Panc1 (cell line): ENCODE measurements around the gene ZACN. TPM values are rescaled to one million over a fixed set of nuclear protein-coding genes. Genes with fewer than 3 reads are reported as not detected.

Source experiments
- ATAC-seq: fragments of 200-7000 bp; cut with Tn5 transposase; 2 replicates; pipeline ENCODE4 v1.9.1; 2020; ENCODE audit warnings: mild to moderate bottlenecking, moderate library complexity
- BruUV-seq: library from RNA; stranded (reverse); fragments of 400-500 nt; replicated peaks from 2 replicates; lab custom pipeline; 2021; lab: Mats Ljungman, UMichigan
- CTCF ChIA-PET: fragments of 300-600 bp; sonication (Branson Sonifier 250); formaldehyde crosslinking; loops from one replicate; lab custom pipeline; 2022; ENCODE audit warnings: antibody characterized with exemption; lab: Charles Lee
- POLR2A ChIA-PET: fragments of 300-600 bp; sonication (Branson Sonifier 250); formaldehyde crosslinking; loops from one replicate; lab custom pipeline; 2022; ENCODE audit warnings: antibody characterized with exemption; lab: Charles Lee
- DNase-seq: peaks from one replicate; pipeline ENCODE4 v3.0.0-alpha.2; 2010; ENCODE audit warnings: low read depth, low spot score
- H3K27ac ChIP-seq: 2 replicates; pipeline ENCODE4 v1.5.1; 2011; ENCODE audit warnings: mild to moderate bottlenecking, low read length, inconsistent platforms
- H3K27me3 ChIP-seq: fragments of 200-500 bp; sonication (Bioruptor generic); 2 replicates; pipeline ENCODE4 v1.6.0; 2014; ENCODE audit warnings: low read length, inconsistent platforms; ENCODE audit not compliant: control insufficient read depth, insufficient read depth
- H3K36me3 ChIP-seq: fragments of 200-500 bp; sonication (Bioruptor generic); 2 replicates; pipeline ENCODE4 v1.5.1; 2014; ENCODE audit warnings: inconsistent platforms, mild to moderate bottlenecking, low read length, moderate library complexity; ENCODE audit not compliant: control insufficient read depth, insufficient read depth
- H3K4me1 ChIP-seq: 2 replicates; pipeline ENCODE4 v1.5.1; 2011; ENCODE audit warnings: inconsistent platforms, mild to moderate bottlenecking, low read length, moderate library complexity; ENCODE audit not compliant: control insufficient read depth, insufficient read depth
- H3K4me3 ChIP-seq, 2 experiments: 2 replicates each; pipeline ENCODE4 v1.5.1; 2011 to 2012; ENCODE audit warnings: low read depth in 2 of 2, low read length in 2 of 2, mild to moderate bottlenecking in 2 of 2, inconsistent platforms in 1 of 2, moderate library complexity in 1 of 2
- H3K9me3 ChIP-seq: fragments of 200-500 bp; sonication (Bioruptor generic); 2 replicates; pipeline ENCODE4 v1.5.1; 2014; ENCODE audit warnings: low read depth, mild to moderate bottlenecking, inconsistent platforms, low read length, moderate library complexity; ENCODE audit not compliant: control insufficient read depth, insufficient read depth
- CTCF ChIP-seq: fragments of 450-650 bp; IDR thresholded peaks from 2 replicates; pipeline ENCODE4 v1.5.1; 2017; ENCODE audit warnings: mild to moderate bottlenecking
- POLR2AphosphoS5 ChIP-seq: IDR thresholded peaks from 2 replicates; pipeline ENCODE4 v1.6.1; 2012; ENCODE audit warnings: mild to moderate bottlenecking, low read depth, low read length, moderate library complexity
- SIN3A ChIP-seq: IDR thresholded peaks from 2 replicates; pipeline ENCODE4 v1.6.1; 2012; ENCODE audit warnings: low read depth, mild to moderate bottlenecking, low read length, moderate library complexity, borderline replicate concordance; ENCODE audit not compliant: insufficient read depth
- TCF7L2 ChIP-seq: IDR thresholded peaks from 2 replicates; pipeline ENCODE4 v1.6.1; 2011; ENCODE audit warnings: mild to moderate bottlenecking, low read depth, low read length, inconsistent platforms
- in situ Hi-C: cut with HindIII; loops from 2 replicates; pipeline ENCODE4 v1.10.0; 2016; ENCODE audit warnings: low sequenced_read_pairs, low pct_unique_long_range_greater_than_20kb
- intact Hi-C: fragments of 100-400 bp; cut with micrococcal nuclease; formaldehyde crosslinking; loops from one replicate; pipeline ENCODE4 v1.10.0; 2022; ENCODE audit not compliant: unreplicated experiment
- total RNA-seq: library from RNA; stranded (reverse); gene quantifications from one replicate; pipeline ENCODE4 v1.2.1, GENCODE V29; 2021; ENCODE audit not compliant: unreplicated experiment
- TF ChIP-seq, protein P1 (sequence below), 2 experiments: IDR thresholded peaks; 2 replicates each; pipeline ENCODE4 v1.6.1; 2011 to 2012; ENCODE audit warnings: low read depth in 2 of 2, control low read depth in 1 of 2, low read length in 1 of 2, mild to moderate bottlenecking in 1 of 2, moderate library complexity in 1 of 2; ENCODE audit not compliant: insufficient read depth in 1 of 2

Gene ZACN
- total RNA-seq, 1 experiment from 2014 or later, result not detected

DNA sequence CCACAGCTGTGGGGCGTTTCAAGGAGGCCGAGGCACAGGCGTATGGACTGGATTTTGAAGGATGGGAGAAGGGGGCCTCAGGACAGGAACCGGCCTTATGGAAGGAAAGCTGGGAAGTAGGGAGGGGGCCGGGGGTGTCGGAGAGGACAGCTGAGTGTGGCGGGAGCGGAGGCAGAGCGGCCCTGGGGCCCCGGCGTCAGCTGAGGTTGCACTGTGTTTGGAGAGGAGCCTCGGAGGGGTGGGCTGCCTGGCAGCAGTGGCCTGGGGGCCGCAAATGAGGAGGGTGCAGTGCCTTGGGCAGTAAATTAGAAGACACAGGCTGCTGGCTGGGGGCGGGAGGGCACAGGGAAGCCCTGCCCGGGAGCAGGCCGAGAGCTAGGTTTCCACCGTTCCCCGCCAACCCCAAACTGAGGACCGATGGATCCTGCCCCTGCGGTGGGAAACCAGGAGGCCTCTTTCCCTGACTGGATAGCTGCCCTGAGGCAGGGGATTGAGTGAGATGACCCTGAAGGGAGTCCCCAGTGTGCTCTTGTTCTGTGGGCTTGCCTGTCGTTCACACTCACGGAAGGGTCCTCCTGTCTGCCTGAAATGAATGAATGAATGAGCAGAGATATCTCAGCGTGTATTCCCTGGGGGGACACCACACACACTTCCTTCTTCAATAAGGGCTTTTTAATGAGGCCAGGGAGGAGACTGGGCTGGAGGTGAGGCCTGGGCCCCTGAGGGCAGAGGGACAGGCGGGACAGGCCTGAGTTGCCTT, 43.6 kb downstream of the ZACN start:
- no peak overlapping the region for H3K27ac ChIP-seq
- TF ChIP-seq CTCF, result no peak
- TF ChIP-seq TCF7L2, result no peak
- TF ChIP-seq POLR2AphosphoS5, result no peak
- no peak for TF ChIP-seq SIN3A
- TF ChIP-seq, protein P1, sequence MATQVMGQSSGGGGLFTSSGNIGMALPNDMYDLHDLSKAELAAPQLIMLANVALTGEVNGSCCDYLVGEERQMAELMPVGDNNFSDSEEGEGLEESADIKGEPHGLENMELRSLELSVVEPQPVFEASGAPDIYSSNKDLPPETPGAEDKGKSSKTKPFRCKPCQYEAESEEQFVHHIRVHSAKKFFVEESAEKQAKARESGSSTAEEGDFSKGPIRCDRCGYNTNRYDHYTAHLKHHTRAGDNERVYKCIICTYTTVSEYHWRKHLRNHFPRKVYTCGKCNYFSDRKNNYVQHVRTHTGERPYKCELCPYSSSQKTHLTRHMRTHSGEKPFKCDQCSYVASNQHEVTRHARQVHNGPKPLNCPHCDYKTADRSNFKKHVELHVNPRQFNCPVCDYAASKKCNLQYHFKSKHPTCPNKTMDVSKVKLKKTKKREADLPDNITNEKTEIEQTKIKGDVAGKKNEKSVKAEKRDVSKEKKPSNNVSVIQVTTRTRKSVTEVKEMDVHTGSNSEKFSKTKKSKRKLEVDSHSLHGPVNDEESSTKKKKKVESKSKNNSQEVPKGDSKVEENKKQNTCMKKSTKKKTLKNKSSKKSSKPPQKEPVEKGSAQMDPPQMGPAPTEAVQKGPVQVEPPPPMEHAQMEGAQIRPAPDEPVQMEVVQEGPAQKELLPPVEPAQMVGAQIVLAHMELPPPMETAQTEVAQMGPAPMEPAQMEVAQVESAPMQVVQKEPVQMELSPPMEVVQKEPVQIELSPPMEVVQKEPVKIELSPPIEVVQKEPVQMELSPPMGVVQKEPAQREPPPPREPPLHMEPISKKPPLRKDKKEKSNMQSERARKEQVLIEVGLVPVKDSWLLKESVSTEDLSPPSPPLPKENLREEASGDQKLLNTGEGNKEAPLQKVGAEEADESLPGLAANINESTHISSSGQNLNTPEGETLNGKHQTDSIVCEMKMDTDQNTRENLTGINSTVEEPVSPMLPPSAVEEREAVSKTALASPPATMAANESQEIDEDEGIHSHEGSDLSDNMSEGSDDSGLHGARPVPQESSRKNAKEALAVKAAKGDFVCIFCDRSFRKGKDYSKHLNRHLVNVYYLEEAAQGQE (IDR thresholded peaks at IDR 0.05; ENCODE audit: insufficient read depth in 1 of 2, low read depth in 2 of 2, low read length in 1 of 2), result no peak
- in situ Hi-C loops, result no loop called here

DNA sequence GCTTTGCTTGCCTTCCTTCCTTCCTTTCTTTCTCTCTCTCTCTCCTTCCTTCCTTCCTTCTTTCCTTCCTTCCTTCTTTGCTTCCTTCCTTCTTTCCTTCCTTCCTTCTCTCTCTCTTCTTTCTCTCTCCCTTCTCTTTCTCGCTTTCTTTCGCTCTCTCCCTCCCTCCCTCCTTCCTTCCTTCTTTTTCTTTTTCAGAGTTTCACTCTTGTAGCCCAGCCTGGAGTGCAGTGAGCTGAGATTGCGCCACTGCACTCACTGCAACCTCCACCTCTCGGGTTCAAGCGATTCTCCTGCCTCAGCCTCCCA, 44.2 kb downstream of the ZACN start:
- CTCF ChIA-PET, result interaction anchor here (0.5 to 7.1 kb wide), 12 partner anchors 8 to 172 kb away, joined by 3 to 63 read pairs (median 4); no protein-coding TSS in a partner anchor
- TF ChIP-seq, protein P1 (IDR thresholded peaks at IDR 0.05; ENCODE audit: insufficient read depth in 1 of 2, low read depth in 2 of 2, low read length in 1 of 2), result no peak
- TF ChIP-seq CTCF (no peak), TCF7L2 (no peak), POLR2AphosphoS5 (no peak), SIN3A (no peak)
- DNase-seq (no peak), ATAC-seq (no peak)
- Histone ChIP-seq H3K27ac (no peak overlapping the region), H3K9me3 (no peaks in the 10 kb centered on the region), H3K36me3 (no peaks in the 10 kb centered on the region), H3K4me3 (no peak overlapping the region), H3K27me3 (no peaks in the 10 kb centered on the region), H3K4me1 (no peaks in the 10 kb centered on the region)
- in situ Hi-C loops, result no loop called here
- BruUV-seq, result no TSS peak
- POLR2A ChIA-PET, result interaction anchor here (0.6 kb wide), 2 partner anchors 18 to 295 kb away, joined by 3 to 6 read pairs; partner anchors contain the start of gene FOXJ1
- intact Hi-C loops, result loop anchor here (5.0 kb wide), 1 partner anchor 59 kb away; no protein-coding TSS in a partner anchor

More for the DNA sequence above, 43.6 kb downstream of the ZACN start:
- BruUV-seq, result no TSS peak
- no peaks in the 10 kb centered on the region for H3K9me3 ChIP-seq
- ATAC-seq (no peak), DNase-seq (no peak)
- intact Hi-C loops, result loop anchor here (5.0 kb wide), 1 partner anchor 60 kb away; no protein-coding TSS in a partner anchor
- CTCF ChIA-PET, result interaction anchor here (0.5 to 7.1 kb wide), 7 partner anchors 8 to 173 kb away, joined by 3 to 63 read pairs (median 4); no protein-coding TSS in a partner anchor
- H3K4me1 ChIP-seq, result no peaks in the 10 kb centered on the region
- no peaks in the 10 kb centered on the region for H3K36me3 ChIP-seq
- POLR2A ChIA-PET, result interaction anchor here (0.6 kb wide), 1 partner anchor 19 kb away, joined by 6 read pairs; the partner anchor contains the start of gene FOXJ1
- no peaks in the 10 kb centered on the region for H3K27me3 ChIP-seq
- H3K4me3 ChIP-seq, result no peak overlapping the region
